Measurements from ENCODE around the gene CEPT1.
A peak's percentile ranks its signal among the peaks of the same experiment; 100 is the strongest.
"Not testable (repeated sequence)": the region's sequence is repeated elsewhere in the genome, so short reads cannot be mapped to it uniquely, and the experiment has no call there.

The CEPT1 gene

DNA sequence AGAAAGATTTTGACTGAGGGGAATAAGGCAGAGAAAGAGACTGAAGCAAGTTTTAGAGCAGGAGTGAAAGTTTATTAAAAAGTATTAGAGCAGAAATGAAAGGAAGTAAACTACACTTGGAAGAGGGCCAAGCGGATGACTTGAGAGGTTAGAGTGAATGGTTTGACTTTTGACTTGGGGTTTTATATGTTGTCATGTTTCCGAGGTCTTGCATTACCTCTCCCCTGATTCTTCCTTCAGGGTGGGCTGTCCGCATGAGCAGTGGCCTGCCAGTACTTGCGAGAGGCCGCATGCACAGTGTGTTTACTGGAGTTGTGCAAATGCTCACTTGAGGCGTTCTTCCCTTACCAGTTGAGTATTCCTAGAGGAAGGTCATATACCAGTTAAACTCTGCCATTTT is 73.4 kb downstream of the CEPT1 start:
- no peak for DNase-seq

DNA sequence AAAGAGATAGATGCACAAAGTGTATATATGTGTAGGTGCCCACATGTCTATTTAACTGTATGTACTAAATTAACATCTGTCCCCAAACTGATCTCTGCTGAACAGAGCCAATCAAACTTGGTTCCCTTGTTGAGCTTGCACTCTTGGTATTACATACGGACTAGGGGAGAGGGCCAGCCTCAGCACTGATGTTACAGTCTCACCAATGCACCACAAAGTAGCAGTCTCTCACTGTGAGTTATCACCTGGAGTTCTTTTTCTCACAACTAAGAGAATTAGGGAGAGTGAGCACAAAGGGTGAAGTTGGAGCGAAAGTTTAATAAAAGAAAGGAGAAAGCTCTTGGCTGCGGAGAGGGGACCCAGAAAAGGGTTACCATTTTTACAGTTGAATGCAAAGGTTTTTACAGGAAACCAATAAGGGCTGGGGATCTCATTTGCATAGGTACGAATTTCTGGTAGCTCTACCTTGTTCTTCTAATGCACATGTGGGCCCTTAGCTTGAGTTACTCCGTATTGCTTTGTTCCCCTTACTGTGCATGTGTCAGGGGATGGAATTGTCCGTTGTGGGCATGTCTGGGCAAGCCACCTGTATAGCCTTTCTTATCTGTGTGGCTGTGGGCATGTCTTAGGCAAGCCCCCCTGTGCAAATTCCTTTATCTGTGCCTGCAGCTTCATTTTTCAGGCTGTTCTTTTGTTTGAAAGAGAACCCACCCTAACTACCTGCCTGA is 74.2 kb downstream of the CEPT1 start:
- DNase-seq, result no peak

DNA sequence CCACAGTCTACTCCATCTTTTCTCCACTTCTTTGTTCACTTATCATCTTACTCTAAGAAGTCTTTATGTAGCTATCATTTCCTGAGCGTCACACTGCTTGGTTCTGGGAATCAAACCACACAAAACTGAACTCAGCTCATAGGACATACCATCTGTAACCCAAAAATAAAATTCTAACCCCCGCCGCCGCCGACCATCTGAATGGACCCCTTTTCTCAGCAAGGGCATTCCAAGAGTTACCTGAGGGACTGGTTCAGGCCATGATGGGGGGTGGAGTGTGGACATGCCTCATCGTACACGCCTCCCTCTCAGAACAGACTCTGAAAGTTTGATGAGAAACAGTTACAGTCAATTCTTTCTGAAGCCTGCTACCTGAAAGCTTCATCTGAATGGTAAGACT is 74.9 kb downstream of the CEPT1 start:
- DNase-seq, result peak; percentile 77

DNA sequence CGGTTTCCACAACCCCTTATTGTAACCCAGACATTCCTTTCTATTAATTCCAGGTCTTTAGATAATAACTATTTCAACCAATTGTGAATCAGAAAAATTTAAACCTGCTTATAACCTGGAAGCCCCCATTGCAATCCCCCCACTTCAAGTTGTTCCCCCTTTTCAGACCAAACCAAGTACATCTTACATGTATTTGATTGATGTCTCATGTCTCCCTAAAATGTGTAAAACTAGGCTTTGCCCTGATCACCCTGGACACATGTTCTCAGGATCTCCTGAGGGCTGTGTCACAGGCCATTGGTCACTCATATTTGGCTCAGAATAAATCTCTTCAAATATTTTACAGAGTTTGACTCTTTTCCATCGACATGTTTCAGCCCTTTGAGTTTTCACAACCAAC is 75.3 kb downstream of the CEPT1 start:
- DNase-seq, result not testable (repeated sequence)

DNA sequence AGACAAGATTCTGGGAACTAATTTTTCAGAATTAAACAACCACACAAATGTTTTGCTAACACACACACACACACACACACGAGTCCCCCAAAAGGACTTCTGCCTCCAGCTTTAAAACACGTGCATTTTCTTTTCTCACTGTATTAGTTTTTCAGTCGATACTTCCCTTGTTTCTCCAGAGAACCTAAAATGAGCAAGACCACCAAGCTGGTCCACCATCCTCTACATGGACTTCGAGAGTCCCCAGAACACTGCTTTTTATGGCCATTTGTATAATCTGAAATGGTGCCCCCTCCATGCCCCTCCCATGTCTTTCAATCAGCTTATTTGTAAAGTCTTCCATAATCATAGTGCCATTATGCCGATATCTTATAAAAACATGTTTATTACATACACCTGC is 76.7 kb downstream of the CEPT1 start:
- DNase-seq, result no peak

DNA sequence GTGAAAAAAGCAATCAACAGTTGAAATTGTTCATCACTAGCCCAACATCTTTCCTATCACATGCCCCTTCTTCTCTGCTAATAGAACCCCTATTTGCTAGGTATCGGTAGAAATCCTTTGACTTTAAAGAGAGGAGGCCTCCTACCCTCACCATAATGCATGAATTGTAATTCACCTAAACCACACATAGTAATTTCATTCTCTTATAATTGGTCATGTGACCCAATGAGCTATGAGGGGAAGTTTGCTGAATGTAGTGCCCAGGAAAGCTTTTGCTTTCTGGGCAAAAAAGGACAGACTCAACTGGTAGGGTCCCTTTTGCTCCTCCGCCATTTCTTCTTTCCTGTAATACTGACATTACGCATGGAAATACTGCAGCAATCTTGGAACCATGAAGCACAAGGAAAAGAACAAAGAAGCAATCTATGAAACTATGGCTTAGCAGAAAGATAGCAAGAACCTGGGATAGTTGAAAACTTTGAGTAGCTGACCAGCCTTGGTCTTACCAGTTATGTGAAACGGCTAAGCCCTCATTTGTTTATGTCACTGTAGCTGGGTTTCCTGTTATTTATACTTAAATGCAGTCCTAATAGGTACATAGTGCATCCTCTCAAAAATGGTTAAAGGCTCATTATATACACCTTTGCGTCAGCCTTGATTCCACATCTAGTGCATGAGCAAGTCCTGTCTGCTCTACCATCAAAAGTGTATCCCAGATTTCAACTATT is 77.3 kb downstream of the CEPT1 start:
- DNase-seq, result no peak

DNA sequence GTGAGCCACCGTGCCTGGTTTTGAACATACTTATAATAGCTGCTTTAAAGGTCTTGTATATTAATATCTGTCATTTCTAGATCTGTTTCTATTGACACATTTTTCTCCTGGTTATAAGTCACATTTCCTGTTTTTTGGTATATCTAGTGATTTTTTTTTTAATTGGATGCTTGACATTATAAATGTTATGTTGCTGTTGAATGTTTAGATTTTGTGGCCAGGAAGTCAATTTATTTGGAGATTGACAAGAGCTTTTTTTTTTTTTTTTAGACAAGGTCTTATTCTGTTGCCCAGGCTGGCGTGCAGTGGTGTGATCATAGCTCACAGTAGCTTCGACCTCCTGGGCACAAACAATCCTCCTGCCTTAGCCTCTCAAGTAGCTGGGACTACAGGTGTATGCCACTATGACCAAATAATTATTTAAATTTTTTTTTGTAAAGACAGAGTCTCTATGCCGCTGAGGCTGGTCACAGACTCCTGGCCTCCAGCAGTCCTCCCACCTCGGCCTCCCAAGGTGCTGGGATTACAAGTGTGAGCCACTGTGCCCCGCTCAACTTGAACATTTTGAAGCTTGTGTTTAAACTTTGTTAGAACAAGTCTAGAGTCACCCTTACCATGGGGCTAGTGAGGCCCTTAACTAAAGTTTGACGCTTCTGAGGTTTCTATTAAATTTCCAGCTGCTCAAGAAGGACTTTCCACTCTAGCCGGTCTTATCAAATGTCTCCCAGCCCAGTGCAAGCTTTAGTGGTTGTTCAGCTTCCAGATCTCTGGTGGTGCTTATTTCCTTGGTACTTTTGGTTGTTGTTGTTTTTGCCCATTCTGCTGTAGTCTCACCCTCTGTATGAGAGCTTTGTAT is 78.9 kb downstream of the CEPT1 start:
- no peak for DNase-seq

DNA sequence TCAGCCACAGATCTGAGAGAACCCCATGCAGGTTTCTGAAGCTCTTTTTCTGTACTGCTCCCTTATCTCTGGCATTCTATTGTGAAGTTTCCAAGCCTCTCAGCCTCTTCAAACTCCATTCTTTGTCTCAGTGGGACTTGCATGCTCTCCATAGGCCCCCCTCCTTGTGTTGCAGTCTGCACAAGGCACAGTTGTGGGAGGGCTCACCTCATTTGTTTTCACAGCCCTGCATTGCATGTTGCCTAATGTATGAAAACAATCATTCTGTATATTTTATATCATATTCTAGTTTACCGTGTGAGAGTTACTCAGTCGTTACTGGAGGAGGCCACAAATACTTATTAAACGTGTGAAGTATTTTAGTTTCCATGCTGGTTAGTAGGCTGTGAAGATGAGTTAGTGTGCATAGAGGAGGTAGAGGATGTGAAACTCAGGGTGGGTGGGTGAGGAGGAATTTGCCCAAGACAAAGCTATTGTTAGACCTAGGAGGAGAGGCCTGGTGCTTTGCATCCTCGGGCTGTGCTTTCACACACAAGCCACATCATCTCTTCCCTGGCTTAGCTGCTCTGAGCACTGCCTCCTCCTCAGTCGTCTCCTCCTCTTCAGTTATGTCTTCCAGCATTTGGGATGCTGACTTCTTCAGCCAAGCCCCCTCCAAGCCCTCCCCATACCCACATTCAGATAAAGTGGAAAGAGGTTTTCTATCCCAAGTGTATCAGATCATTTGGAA is 79.7 kb downstream of the CEPT1 start:
- peak; percentile 67 for DNase-seq

DNA sequence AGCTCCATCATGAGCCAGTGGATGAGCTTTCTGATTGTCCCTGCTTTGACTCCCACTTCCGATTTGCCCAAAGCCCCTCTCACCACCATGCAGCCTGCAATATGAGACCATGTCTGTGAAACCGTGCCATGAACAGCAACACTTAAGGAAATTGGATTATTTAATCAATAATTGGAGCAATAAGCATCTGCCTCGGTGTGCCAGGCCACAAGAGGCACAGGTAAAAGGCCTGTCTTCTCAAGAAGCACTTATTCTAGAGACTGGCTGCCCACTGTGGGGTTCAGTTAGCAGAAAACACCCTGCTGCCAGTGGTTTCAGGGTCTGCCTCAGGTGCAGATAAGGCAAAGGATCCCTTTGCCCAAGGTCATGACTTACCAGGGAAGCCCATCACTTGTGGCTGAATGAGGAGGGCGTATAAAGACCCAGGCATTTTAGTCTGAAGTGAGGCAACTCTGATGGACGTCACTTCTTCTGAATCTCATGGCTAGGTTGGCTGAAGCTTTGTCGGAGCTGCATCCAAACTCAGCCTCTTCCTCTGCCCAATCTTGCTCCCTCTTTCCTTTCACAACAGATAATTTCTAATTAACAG is 80.4 kb downstream of the CEPT1 start:
- DNase-seq, result no peak

DNA sequence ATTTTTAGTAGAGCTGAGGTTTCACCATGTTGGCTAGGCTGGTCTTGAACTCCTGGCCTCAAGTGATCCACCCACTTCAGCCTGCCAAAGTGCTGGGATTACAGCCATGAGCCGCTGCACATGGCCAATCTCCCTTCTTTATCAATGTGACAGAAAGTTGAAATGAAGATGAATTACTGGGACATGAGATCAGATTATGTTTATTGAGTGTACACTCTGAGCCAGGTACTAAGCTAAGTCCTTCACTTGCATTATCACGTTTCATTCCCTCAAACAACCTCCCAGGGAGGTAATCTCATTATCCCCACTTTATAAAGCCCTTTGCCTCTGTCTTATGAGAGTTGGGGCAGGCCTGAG is 81.2 kb downstream of the CEPT1 start:
- no peak for DNase-seq

DNA sequence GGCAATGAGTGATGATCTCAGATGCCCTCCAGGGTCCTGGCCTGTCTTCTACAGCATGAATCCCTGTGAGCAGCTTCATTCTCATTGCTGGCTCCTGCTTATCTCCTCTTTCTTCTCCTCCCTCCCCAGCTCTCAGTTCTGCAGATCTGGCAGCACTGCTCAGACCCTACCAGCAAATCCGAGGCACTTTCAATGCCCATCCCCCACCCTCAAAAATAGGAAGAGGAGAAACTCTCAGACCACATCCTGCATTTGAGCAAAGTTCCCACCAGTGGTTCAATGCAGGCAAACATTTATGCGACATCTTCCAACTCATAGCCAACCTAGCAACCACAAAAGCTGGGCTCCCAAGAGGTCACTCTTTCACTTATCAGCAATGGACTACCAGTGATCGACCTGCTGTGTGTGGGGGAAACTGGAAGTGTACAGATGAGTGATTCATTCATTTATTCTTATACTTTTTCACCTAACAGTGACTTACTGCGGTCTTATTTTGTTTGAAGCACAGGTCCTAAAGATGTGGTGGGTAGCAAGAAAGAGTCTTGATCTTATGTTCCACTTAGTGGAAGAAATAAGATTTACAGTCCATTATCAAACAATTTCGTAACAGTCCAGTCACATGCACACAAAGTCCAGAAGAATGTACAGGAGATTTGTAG is 81.7 kb downstream of the CEPT1 start:
- DNase-seq, result peak; percentile 66

DNA sequence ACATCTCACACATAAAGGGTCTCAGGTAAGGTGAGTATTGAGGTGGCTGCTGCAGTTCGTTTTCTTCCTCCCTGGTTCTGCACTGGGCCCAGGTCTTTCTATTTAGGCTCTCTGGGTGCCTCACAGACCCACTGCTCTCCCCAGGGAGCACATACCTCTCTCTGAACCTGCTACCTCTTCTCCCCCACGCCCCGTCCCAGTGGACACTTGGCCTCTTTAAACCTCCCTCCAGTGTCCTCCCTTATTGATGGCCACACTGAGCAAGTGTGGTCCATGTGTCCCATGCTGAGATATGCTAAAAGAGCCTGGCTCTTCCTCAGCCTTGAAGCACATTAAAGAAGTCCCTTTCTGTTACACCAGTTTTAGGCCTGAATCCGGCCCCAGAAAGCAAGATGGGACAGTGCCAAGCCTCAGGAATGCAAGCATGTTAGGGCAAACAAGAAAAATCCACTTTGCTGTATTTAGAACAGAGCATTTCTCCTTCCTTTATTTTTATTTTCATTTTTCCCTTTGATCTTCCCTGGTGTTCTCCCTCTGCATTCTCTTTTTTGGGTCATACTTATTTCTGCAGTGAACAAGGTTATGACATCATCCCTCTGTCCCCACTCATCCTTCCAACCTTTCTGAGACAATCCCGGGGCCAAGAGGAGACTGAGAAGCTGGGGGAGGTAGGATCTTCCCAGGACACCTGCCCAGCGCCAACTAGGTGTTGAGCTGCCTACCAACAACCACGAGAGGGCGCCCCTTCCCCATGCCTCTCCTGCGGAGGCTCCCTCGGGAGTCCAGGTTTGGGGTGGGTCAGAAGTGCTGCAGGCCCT is 82.5 kb downstream of the CEPT1 start:
- peak; percentile 89 for DNase-seq

DNA sequence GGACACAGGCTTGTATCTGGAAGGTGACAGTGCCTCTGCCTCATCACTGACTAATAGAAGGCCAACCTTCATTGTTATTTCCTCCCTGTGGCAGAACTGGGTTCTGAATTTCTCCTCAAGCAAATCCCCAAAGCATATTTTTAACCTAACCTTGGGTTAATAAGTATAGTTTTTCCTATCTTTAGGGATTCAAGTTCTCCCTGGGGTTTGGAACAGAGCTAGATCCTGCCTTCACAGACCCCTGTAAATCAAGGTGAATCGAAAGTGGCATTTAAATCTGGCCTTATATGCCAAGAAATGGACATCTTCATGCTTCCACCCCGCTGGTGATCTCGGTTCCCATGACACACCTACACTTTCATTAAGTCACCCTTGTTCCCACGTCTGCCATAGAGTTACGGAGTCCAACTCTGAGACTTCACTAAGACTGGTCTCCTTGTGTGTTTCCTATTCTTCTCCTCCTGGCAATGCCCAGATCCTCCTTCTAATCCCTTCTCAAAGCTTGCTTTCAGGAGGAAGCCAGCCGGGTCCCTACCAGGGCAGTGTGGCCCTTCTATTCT is 83.2 kb downstream of the CEPT1 start:
- DNase-seq, result no peak

DNA sequence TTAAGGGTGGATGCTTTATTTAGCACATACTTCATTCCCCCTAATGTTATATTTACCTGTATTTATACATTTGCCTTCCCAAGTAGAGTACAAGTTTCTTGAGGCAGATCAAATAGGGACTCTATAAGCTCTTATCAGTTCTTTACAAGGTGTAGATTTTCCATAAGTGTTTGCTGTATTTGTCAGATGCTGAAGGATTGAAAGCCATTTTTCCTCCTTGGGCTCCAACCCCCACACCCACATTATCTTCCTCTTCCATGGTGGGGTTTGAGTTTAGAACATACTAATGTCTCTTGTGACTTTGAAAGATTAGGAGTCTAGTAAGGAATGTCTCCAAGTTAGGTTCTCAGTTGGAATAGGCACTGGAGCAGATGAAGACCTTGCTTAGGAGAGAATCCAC is 85.1 kb downstream of the CEPT1 start:
- no peak for DNase-seq

DNA sequence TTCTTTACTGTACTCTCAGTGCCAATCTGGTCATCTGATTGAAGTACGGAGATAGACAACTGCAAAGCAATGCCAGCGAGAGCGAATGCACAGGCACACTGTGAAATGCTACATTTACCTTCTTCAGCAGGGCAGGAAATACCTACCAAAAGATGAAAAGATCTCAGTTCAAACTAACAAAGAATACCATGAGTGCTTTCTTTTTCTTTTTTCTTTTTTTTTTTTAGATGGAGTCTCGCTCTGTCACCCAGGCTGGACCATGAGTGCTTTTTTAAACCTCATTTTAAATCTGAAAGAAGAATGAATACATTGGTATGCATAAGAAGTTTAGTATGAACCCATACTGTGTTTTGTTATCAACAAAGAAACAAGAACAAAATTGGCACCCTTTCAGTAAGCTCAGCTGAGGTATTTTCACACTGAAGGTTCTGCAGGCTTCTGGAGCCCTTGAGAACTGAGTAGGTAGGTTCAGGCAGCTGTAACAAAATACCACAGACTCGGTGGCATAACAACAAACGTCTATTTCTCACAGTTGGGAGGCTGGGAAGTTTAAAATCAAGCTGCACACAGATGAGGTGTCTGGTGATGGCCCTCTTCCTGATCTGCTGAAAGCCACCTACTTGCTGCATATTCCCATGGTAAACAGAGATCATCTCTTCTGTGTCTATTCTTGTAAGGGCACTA is 85.8 kb downstream of the CEPT1 start:
- no peak for DNase-seq

DNA sequence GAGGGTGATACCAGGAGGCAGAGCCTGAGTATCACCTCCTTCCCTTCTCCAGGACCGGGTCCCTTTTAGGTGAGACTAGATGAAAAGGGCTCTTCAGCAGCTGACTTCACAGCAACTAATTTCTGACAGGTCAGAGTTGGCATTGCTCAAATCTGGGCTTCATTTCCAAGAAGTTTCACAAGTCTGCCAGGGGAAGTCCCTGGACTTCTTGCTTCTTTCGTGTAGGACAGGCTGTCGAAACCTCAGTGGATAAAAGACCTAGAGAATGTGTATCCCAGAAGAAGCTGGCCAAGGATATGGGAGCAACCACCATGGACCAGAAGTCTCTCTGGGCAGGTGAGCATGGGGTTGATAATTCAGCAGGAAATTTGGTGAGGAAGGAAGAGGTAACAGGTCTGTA is 87.4 kb downstream of the CEPT1 start, which contains the start of gene CHI3L2:
CHI3L2 (plus strand) TSS at position 280 of the 400 bp plus-strand sequence; CDS start at position 297, 17 bp downstream.
- no peak for DNase-seq

DNA sequence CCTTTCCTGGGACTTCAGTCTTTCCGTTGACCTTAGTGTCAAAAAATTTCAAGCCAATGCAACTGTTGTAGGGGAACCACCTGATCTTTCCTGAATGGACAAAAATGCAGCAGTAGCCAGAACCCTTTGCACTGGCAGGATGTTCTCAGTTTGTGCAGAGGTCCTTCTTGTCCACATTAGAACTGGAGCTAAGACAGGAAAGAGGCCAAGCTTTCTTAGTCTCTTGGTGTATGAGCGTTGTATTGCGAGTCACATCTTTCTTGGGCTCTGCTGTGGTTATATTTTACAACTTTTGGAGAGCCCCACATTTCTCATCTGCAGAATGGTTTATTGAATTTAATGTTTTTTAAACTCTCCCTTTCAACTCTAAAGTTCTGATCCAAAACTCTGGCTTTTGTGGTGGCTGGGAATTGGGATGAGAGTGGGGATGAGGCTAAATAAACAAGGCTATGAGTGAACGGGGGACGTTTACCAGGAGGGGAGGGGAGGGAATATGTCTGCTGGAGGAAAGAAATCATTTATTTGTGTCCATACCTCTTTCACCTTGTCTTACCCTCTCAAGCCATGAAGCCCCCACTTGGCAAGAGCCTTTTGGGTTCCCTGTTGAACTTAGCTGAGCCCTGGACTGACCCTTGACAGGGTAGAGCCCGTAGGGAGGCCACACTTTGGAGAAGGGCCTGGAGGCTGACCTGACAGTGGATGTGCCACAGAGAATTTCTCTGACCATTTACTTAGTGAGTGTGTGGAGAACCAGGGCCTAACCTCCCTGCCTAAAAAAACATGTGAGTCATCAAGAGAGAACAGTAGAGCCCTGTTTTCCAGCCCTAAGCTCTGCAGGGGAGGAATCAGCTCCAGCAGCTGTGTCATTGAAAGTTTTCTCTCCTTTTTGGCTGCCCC is 88.1 kb downstream of the CEPT1 start:
- no peak for DNase-seq

DNA sequence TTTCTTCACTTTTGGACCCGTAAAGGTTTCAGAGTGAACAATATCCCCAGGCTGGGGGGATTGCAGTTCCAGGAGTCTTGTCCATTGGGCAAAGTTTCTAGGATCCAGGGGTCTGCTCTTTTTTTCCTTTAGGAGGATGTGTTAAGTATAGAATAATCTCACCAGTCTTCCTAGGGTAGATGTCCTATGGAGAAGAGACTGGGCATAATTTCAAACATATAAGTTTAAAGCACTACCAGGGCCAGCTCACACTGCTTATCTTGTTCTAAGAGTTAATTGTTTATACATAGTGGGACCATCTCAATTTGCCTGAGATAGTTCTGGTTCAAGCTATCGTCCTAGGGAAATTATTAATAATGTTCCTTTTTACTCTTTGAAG is 88.7 kb downstream of the CEPT1 start:
- no peak for DNase-seq

DNA sequence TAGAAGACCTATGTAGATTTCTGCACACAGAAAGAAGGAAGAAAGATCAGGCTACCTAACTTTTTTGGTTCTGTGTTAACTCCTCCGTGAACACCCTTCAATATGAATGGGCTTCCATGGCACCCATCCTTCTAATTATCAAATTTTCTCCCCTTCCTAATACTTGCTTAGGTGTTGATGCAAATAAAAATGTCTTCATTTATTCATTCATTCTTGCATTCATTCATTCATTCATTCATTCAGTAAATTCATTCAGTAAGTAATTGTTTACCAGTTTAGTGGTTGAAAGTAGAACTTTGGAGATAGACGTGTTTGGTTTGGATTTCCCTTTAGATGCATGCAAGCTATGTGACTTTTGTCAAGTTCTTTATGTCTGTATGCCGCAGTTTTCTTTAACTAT is 92.1 kb downstream of the CEPT1 start:
- no peak for DNase-seq
